Right lobe of liver (tissue), 4 donors: ENCODE results near the gene ADAM30.

Experiments
- CTCF ChIP-seq, 4 donors: fragments of 200-600 bp in 3 of 4; fragments of 450-650 bp in 1 of 4; IDR thresholded peaks; one replicate each; pipeline versions ENCODE4 v1.5.1 to v1.8.0; 2016 to 2022; ENCODE audit warnings: antibody characterized with exemption in 4 of 4, mild to moderate bottlenecking in 2 of 4
- POLR2A ChIP-seq: fragments of 450-650 bp; IDR thresholded peaks from one replicate; pipeline ENCODE4 v1.6.1; 2017; ENCODE audit warnings: antibody characterized with exemption, mild to moderate bottlenecking
- donor health status: DM: no; HTN: no; CAD: no.
- donor health status: DM: no; HTN: no; CAD: no.
- donor health status: DM: no; HTN: yes; CAD: no.

GRCh38 chr1:119853155-119853554, 43.2 kb downstream of the ADAM30 start:
- TF ChIP-seq CTCF (IDR thresholded peaks at IDR 0.05) (no peak), POLR2A (no peak)
